Panc1 (cell line): ENCODE measurements around the gene IL17RE. TPM values are rescaled to one million over a fixed set of nuclear protein-coding genes. Genes with fewer than 3 reads are reported as not detected.

Experiments used
- ATAC-seq: fragments of 200-7000 bp; cut with Tn5 transposase; 2 replicates; pipeline ENCODE4 v1.9.1; 2020; ENCODE audit warnings: mild to moderate bottlenecking, moderate library complexity
- BruUV-seq: library from RNA; stranded (reverse); fragments of 400-500 nt; replicated peaks from 2 replicates; lab custom pipeline; 2021; lab: Mats Ljungman, UMichigan
- CTCF ChIA-PET: fragments of 300-600 bp; sonication (Branson Sonifier 250); formaldehyde crosslinking; loops from one replicate; lab custom pipeline; 2022; ENCODE audit warnings: antibody characterized with exemption; lab: Charles Lee
- POLR2A ChIA-PET: fragments of 300-600 bp; sonication (Branson Sonifier 250); formaldehyde crosslinking; loops from one replicate; lab custom pipeline; 2022; ENCODE audit warnings: antibody characterized with exemption; lab: Charles Lee
- DNase-seq: peaks from one replicate; pipeline ENCODE4 v3.0.0-alpha.2; 2010; ENCODE audit warnings: low read depth, low spot score
- H3K27ac ChIP-seq: 2 replicates; pipeline ENCODE4 v1.5.1; 2011; ENCODE audit warnings: mild to moderate bottlenecking, low read length, inconsistent platforms
- H3K27me3 ChIP-seq: fragments of 200-500 bp; sonication (Bioruptor generic); 2 replicates; pipeline ENCODE4 v1.6.0; 2014; ENCODE audit warnings: low read length, inconsistent platforms; ENCODE audit not compliant: control insufficient read depth, insufficient read depth
- H3K36me3 ChIP-seq: fragments of 200-500 bp; sonication (Bioruptor generic); 2 replicates; pipeline ENCODE4 v1.5.1; 2014; ENCODE audit warnings: inconsistent platforms, mild to moderate bottlenecking, low read length, moderate library complexity; ENCODE audit not compliant: control insufficient read depth, insufficient read depth
- H3K4me1 ChIP-seq: 2 replicates; pipeline ENCODE4 v1.5.1; 2011; ENCODE audit warnings: inconsistent platforms, mild to moderate bottlenecking, low read length, moderate library complexity; ENCODE audit not compliant: control insufficient read depth, insufficient read depth
- H3K4me3 ChIP-seq, 2 experiments: 2 replicates each; pipeline ENCODE4 v1.5.1; 2011 to 2012; ENCODE audit warnings: low read depth in 2 of 2, low read length in 2 of 2, mild to moderate bottlenecking in 2 of 2, inconsistent platforms in 1 of 2, moderate library complexity in 1 of 2
- H3K9me3 ChIP-seq: fragments of 200-500 bp; sonication (Bioruptor generic); 2 replicates; pipeline ENCODE4 v1.5.1; 2014; ENCODE audit warnings: low read depth, mild to moderate bottlenecking, inconsistent platforms, low read length, moderate library complexity; ENCODE audit not compliant: control insufficient read depth, insufficient read depth
- POLR2AphosphoS5 ChIP-seq: IDR thresholded peaks from 2 replicates; pipeline ENCODE4 v1.6.1; 2012; ENCODE audit warnings: mild to moderate bottlenecking, low read depth, low read length, moderate library complexity
- SIN3A ChIP-seq: IDR thresholded peaks from 2 replicates; pipeline ENCODE4 v1.6.1; 2012; ENCODE audit warnings: low read depth, mild to moderate bottlenecking, low read length, moderate library complexity, borderline replicate concordance; ENCODE audit not compliant: insufficient read depth
- TCF7L2 ChIP-seq: IDR thresholded peaks from 2 replicates; pipeline ENCODE4 v1.6.1; 2011; ENCODE audit warnings: mild to moderate bottlenecking, low read depth, low read length, inconsistent platforms
- in situ Hi-C: cut with HindIII; loops from 2 replicates; pipeline ENCODE4 v1.10.0; 2016; ENCODE audit warnings: low sequenced_read_pairs, low pct_unique_long_range_greater_than_20kb
- intact Hi-C: fragments of 100-400 bp; cut with micrococcal nuclease; formaldehyde crosslinking; loops from one replicate; pipeline ENCODE4 v1.10.0; 2022; ENCODE audit not compliant: unreplicated experiment
- total RNA-seq: library from RNA; stranded (reverse); gene quantifications from one replicate; pipeline ENCODE4 v1.2.1, GENCODE V29; 2021; ENCODE audit not compliant: unreplicated experiment
- TF ChIP-seq, protein P1 (sequence below): fragments of 450-650 bp; IDR thresholded peaks from 2 replicates; pipeline ENCODE4 v1.5.1; 2017; ENCODE audit warnings: mild to moderate bottlenecking
- TF ChIP-seq, protein P2 (sequence below), 2 experiments: IDR thresholded peaks; 2 replicates each; pipeline ENCODE4 v1.6.1; 2011 to 2012; ENCODE audit warnings: low read depth in 2 of 2, control low read depth in 1 of 2, low read length in 1 of 2, mild to moderate bottlenecking in 1 of 2, moderate library complexity in 1 of 2; ENCODE audit not compliant: insufficient read depth in 1 of 2

Gene IL17RE
- total RNA-seq, 1 experiment from 2014 or later, result 1.1 TPM

DNA sequence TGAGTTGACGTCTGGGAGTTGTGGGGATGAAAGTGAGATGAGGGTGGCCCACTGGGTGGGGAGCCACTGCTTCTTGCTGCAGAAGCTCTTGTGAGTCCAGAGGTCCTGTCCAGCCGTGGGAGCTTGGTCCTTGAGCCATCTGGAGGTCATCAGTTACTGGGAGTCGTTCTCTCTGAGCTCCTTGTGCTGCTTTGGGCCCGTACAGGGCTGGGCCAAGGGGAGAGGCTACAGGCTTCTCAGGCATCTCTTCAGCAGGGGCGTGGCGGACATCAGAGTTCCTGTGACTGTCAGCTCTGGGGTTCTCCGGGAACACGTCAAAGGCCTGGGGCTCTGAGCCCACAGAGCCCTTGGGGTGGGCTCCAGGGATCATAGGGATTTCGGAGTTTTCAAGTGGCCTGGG lies 47.0 kb downstream of the IL17RE start:
- in situ Hi-C loops (no loop called here), intact Hi-C loops (no loop called here)
- ChIA-PET CTCF (no interaction called here), POLR2A (no interaction called here)
- Histone ChIP-seq H3K4me3 (no peak overlapping the region), H3K27me3 (no peaks in the 10 kb centered on the region), H3K27ac (no peak overlapping the region), H3K4me1 (no peaks in the 10 kb centered on the region), H3K9me3 (no peaks in the 10 kb centered on the region), H3K36me3 (no peaks in the 10 kb centered on the region)
- ATAC-seq (no peak), DNase-seq (no peak)
- no TSS peak for BruUV-seq
- no peak for TF ChIP-seq TCF7L2

DNA sequence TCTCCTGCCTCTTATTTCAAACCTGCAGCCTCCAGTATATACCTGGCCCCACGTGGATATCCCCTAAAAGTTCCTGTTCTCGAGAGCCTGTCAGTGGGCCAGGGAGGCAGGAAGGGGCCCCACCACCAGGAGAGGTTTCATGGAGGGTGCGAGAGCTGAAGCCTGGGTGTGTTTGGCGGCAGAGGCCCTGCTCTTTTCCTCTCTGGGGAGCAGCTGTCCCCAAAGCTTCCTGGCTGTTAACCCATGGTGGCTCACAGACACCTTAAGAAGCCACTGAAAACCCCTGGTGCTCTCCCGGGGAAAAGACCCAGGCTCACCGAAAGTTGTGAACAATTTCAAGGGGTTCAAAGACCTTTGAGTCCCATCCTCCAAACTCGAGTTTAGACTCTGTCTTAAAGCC lies 48.5 kb downstream of the IL17RE start:
- CTCF ChIA-PET, result no interaction called here
- H3K4me3 ChIP-seq, result no peak overlapping the region
- BruUV-seq, result no TSS peak

DNA sequence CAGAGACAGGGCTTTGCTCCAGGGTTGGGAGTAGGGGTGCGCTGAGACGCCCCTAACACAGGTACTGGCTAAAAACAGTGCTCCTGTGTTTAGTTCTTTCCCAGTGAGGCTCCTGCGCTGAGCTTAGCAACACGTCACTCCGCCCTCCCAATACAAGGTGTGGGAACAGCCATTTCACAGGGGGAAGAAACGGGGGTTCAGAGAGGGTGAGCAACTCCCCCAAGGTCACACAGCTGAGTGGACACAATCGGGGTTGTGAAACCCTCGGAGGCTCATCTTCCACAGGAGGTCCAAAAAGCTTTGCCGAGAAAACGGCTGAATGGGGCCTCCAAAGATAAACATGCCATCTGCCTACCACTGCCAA lies 48.9 kb downstream of the IL17RE start:
- no peak for DNase-seq
- no peak for ATAC-seq
- ChIA-PET POLR2A (interaction anchor here (0.6 kb wide), 1 partner anchor 9 kb away, joined by 3 read pairs; no protein-coding TSS in a partner anchor), CTCF (no interaction called here)
- Histone ChIP-seq H3K4me1 (no peaks in the 10 kb centered on the region), H3K27me3 (no peaks in the 10 kb centered on the region), H3K9me3 (no peaks in the 10 kb centered on the region), H3K4me3 (peak overlapping the region; percentile 36 to 47), H3K27ac (no peak overlapping the region), H3K36me3 (no peaks in the 10 kb centered on the region)
- BruUV-seq, result no TSS peak
- TF ChIP-seq TCF7L2 (no peak), SIN3A (no peak), POLR2AphosphoS5 (no peak)
- TF ChIP-seq, protein P1, sequence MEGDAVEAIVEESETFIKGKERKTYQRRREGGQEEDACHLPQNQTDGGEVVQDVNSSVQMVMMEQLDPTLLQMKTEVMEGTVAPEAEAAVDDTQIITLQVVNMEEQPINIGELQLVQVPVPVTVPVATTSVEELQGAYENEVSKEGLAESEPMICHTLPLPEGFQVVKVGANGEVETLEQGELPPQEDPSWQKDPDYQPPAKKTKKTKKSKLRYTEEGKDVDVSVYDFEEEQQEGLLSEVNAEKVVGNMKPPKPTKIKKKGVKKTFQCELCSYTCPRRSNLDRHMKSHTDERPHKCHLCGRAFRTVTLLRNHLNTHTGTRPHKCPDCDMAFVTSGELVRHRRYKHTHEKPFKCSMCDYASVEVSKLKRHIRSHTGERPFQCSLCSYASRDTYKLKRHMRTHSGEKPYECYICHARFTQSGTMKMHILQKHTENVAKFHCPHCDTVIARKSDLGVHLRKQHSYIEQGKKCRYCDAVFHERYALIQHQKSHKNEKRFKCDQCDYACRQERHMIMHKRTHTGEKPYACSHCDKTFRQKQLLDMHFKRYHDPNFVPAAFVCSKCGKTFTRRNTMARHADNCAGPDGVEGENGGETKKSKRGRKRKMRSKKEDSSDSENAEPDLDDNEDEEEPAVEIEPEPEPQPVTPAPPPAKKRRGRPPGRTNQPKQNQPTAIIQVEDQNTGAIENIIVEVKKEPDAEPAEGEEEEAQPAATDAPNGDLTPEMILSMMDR, result no peak
- TF ChIP-seq, protein P2, sequence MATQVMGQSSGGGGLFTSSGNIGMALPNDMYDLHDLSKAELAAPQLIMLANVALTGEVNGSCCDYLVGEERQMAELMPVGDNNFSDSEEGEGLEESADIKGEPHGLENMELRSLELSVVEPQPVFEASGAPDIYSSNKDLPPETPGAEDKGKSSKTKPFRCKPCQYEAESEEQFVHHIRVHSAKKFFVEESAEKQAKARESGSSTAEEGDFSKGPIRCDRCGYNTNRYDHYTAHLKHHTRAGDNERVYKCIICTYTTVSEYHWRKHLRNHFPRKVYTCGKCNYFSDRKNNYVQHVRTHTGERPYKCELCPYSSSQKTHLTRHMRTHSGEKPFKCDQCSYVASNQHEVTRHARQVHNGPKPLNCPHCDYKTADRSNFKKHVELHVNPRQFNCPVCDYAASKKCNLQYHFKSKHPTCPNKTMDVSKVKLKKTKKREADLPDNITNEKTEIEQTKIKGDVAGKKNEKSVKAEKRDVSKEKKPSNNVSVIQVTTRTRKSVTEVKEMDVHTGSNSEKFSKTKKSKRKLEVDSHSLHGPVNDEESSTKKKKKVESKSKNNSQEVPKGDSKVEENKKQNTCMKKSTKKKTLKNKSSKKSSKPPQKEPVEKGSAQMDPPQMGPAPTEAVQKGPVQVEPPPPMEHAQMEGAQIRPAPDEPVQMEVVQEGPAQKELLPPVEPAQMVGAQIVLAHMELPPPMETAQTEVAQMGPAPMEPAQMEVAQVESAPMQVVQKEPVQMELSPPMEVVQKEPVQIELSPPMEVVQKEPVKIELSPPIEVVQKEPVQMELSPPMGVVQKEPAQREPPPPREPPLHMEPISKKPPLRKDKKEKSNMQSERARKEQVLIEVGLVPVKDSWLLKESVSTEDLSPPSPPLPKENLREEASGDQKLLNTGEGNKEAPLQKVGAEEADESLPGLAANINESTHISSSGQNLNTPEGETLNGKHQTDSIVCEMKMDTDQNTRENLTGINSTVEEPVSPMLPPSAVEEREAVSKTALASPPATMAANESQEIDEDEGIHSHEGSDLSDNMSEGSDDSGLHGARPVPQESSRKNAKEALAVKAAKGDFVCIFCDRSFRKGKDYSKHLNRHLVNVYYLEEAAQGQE (IDR thresholded peaks at IDR 0.05; ENCODE audit: insufficient read depth in 1 of 2, low read depth in 2 of 2, low read length in 1 of 2), result no peak
- in situ Hi-C loops, result no loop called here
- intact Hi-C loops, result no loop called here

More for the DNA sequence above, 48.5 kb downstream of the IL17RE start:
- in situ Hi-C loops (no loop called here), intact Hi-C loops (no loop called here)
- Histone ChIP-seq H3K9me3 (no peaks in the 10 kb centered on the region), H3K4me1 (no peaks in the 10 kb centered on the region), H3K27me3 (no peaks in the 10 kb centered on the region), H3K27ac (no peak overlapping the region), H3K36me3 (no peaks in the 10 kb centered on the region)
- ATAC-seq (no peak), DNase-seq (no peak)
- POLR2A ChIA-PET, result no interaction called here
- TF ChIP-seq SIN3A (no peak), POLR2AphosphoS5 (no peak), TCF7L2 (no peak)
- TF ChIP-seq, protein P1, result no peak
- TF ChIP-seq, protein P2 (IDR thresholded peaks at IDR 0.05; ENCODE audit: insufficient read depth in 1 of 2, low read depth in 2 of 2, low read length in 1 of 2), result no peak
